Testis (tissue), 3 donors: ENCODE data around the gene STX18. TPM values are rescaled to one million over a fixed set of nuclear protein-coding genes. Genes with fewer than 3 reads are reported as not detected.
"Not testable (repeated sequence)": the region's sequence is repeated elsewhere in the genome, so short reads cannot be mapped to it uniquely, and the experiment has no call there.

Experiments
- DNase-seq: peaks from one replicate; pipeline ENCODE4 v3.0.0-alpha.2; 2019
- H3K27ac ChIP-seq, 2 donors: fragments of 200-600 bp; sonication (generic); one replicate each; pipeline ENCODE4 v1.5.1; 2019
- H3K27me3 ChIP-seq: fragments of 200-600 bp; sonication (generic); one replicate; pipeline ENCODE4 v1.5.1; 2019
- H3K36me3 ChIP-seq: fragments of 200-600 bp; sonication (generic); one replicate; pipeline ENCODE4 v1.5.1; 2017; ENCODE audit warnings: low read depth; ENCODE audit errors: missing control alignments
- H3K4me1 ChIP-seq: fragments of 200-600 bp; sonication (generic); one replicate; pipeline ENCODE4 v1.5.1; 2019
- H3K4me3 ChIP-seq, 2 donors: fragments of 200-600 bp; sonication (generic); one replicate each; pipeline ENCODE4 v1.5.1; 2017 to 2019
- H3K9me3 ChIP-seq: fragments of 200-600 bp; sonication (generic); one replicate; pipeline ENCODE4 v1.5.1; 2017
- POLR2A ChIP-seq: fragments of 450-650 bp; IDR thresholded peaks from one replicate; pipeline ENCODE4 v1.6.1; 2017; ENCODE audit warnings: antibody characterized with exemption, mild to moderate bottlenecking, moderate library complexity
- WGBS, 2 donors: methylation state at CpG; one replicate each; pipeline ENCODE4 v1.1.5; 2018; 5-methylcytosine and 5-hydroxymethylcytosine counted together
- intact Hi-C: fragments of 100-400 bp; cut with DNase I; formaldehyde crosslinking; loops from one replicate; pipeline ENCODE4 v1.15.1; 2023; ENCODE audit warnings: low total_unique reads
- polyA plus RNA-seq: library from polyadenylated mRNA; stranded (reverse); fragments of 350-450 nt; fragmentation: Illumina TruSeq; extraction: RNeasy Lipid Tissue Mini Kit (QIAGEN cat#74804); gene quantifications from one replicate; pipeline ENCODE4 v1.2.3, GENCODE V29; 2014; ENCODE audit warnings: low read depth, low replicate concordance; ENCODE audit not compliant: insufficient read depth
- total RNA-seq, 2 donors: library from RNA; depleted of rRNA; stranded (reverse); fragments of >200 nt; gene quantifications; one replicate each; pipeline ENCODE4 v1.2.3, GENCODE V29; 2016
- TF ChIP-seq, protein P1 (sequence below), 3 experiments: fragments of 450-650 bp in 2 of 3; fragments of 200-600 bp in 1 of 3; sonication (generic) in 1 of 3; IDR thresholded peaks; one replicate each; pipeline ENCODE4 v1.5.1; 2016 to 2019; ENCODE audit warnings: antibody characterized with exemption in 3 of 3, mild to moderate bottlenecking in 2 of 3, moderate library complexity in 1 of 3

The STX18 gene
- total and polyA plus RNA-seq, 3 donors from 2014 or later: 53.5 to 111 (median 55.0) TPM

GRCh38 chr4:4472344-4472958 lies 69.4 kb downstream of the STX18 start:
- H3K4me1 ChIP-seq: peaks cover 2% of the 10 kb centered on the region
- no peak overlapping the region for H3K27ac ChIP-seq
- intact Hi-C loops: no loop called here
- DNase-seq: no peak
- H3K4me3 ChIP-seq: no peak overlapping the region
- WGBS, 2 donors: 62 to 72% methylated on average over 8 of the region's 8 CpGs
- no peaks in the 10 kb centered on the region for H3K27me3 ChIP-seq
- H3K9me3 ChIP-seq: no peaks in the 10 kb centered on the region
- TF ChIP-seq, protein P1, sequence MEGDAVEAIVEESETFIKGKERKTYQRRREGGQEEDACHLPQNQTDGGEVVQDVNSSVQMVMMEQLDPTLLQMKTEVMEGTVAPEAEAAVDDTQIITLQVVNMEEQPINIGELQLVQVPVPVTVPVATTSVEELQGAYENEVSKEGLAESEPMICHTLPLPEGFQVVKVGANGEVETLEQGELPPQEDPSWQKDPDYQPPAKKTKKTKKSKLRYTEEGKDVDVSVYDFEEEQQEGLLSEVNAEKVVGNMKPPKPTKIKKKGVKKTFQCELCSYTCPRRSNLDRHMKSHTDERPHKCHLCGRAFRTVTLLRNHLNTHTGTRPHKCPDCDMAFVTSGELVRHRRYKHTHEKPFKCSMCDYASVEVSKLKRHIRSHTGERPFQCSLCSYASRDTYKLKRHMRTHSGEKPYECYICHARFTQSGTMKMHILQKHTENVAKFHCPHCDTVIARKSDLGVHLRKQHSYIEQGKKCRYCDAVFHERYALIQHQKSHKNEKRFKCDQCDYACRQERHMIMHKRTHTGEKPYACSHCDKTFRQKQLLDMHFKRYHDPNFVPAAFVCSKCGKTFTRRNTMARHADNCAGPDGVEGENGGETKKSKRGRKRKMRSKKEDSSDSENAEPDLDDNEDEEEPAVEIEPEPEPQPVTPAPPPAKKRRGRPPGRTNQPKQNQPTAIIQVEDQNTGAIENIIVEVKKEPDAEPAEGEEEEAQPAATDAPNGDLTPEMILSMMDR (IDR thresholded peaks at IDR 0.05): no peak
- TF ChIP-seq POLR2A: no peak
- H3K36me3 ChIP-seq: no peaks in the 10 kb centered on the region

DNA sequence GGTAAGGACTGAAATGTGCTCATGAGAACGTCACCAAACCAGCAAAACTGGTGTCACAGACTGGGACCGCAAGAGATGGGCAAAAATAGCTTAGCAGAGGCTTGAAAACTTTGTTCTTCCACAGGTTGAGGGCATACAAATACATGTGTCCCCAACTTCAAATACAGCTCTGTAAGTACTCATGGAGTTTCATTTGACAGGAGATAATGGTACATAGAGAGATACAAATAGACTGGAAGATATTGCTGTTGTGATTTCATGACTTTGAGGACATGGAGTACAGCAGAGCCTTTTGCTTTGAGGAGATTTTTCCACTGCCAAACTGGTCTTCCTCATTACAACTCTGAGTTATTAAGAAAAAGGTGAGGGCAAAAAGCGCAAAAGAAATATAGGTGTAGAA lies 70.7 kb downstream of the STX18 start:
- 93 to 95% methylated on average over 3 of the region's 3 CpGs for WGBS, 2 donors
- DNase-seq: no peak
- Histone ChIP-seq H3K4me1 (peaks cover 5% of the 10 kb centered on the region), H3K4me3 (no peak overlapping the region), H3K9me3 (no peaks in the 10 kb centered on the region), H3K36me3 (no peaks in the 10 kb centered on the region), H3K27ac (no peak overlapping the region), H3K27me3 (no peaks in the 10 kb centered on the region)
- no peak for TF ChIP-seq POLR2A
- intact Hi-C loops: no loop called here

- WGBS, 2 donors: 79 to 80% methylated on average over 3 of the region's 3 CpGs
- Histone ChIP-seq H3K4me3 (no peak overlapping the region), H3K27me3 (no peaks in the 10 kb centered on the region), H3K36me3 (no peaks in the 10 kb centered on the region), H3K9me3 (no peaks in the 10 kb centered on the region), H3K4me1 (peaks cover 5% of the 10 kb centered on the region), H3K27ac (no peak overlapping the region)
- intact Hi-C loops: no loop called here
- TF ChIP-seq, protein P1 (IDR thresholded peaks at IDR 0.05): no peak
- no peak for TF ChIP-seq POLR2A
- no peak for DNase-seq
Measured at GRCh38 chr4:4470208-4470607, 71.6 kb downstream of the STX18 start.

- H3K27ac ChIP-seq, H3K9me3 ChIP-seq, DNase-seq, intact Hi-C loops, H3K4me1 ChIP-seq, H3K4me3 ChIP-seq, H3K27me3 ChIP-seq, H3K36me3 ChIP-seq: not testable (repeated sequence)
- WGBS, 2 donors: 97 to 100% methylated on average over 3 of the region's 3 CpGs
Measured at GRCh38 chr4:4465238-4465637, 76.6 kb downstream of the STX18 start.

- DNase-seq: no peak
- intact Hi-C loops: no loop called here
- Histone ChIP-seq H3K9me3 (no peaks in the 10 kb centered on the region), H3K27me3 (no peaks in the 10 kb centered on the region), H3K4me1 (peaks cover 5% of the 10 kb centered on the region), H3K27ac (no peak overlapping the region), H3K36me3 (no peaks in the 10 kb centered on the region), H3K4me3 (no peak overlapping the region)
- WGBS, 2 donors: 56 to 73% methylated on average over 3 of the region's 3 CpGs
- TF ChIP-seq, protein P1 (IDR thresholded peaks at IDR 0.05): no peak
- no peak for TF ChIP-seq POLR2A
Measured at GRCh38 chr4:4462970-4463369, 78.9 kb downstream of the STX18 start.

DNA sequence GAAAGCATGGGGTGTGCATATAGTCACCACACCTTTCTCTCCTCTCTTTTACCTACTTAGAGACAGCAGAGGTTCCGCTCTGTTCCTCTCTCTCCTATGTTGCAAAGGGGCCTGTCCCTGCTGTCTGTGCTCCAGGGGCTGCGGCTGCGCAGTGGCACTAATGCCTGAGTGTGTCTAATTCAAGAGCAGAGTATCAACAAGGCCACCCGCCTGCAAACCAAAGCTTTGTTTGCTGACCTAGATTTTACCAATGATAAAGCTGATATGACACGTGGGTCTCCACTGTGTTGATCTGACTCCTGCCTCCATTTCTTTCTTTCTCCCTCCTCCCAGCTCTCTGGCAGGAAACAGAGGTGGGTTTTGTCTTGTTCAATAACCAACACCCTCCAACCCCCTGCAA lies 80.0 kb downstream of the STX18 start:
- no peak for DNase-seq
- WGBS, 2 donors: 86 to 91% methylated on average over 5 of the region's 5 CpGs
- intact Hi-C loops: no loop called here
- no peaks in the 10 kb centered on the region for H3K27me3 ChIP-seq
- H3K9me3 ChIP-seq: no peaks in the 10 kb centered on the region
- H3K36me3 ChIP-seq: no peaks in the 10 kb centered on the region
- no peak for TF ChIP-seq POLR2A
- TF ChIP-seq, protein P1 (IDR thresholded peaks at IDR 0.05): no peak
- no peak overlapping the region for H3K27ac ChIP-seq
- H3K4me3 ChIP-seq: no peak overlapping the region
- no peaks in the 10 kb centered on the region for H3K4me1 ChIP-seq
